Measurements from ENCODE around the gene C8G. TPM values are rescaled to one million over a fixed set of nuclear protein-coding genes. Genes with fewer than 3 reads are reported as not detected.

The C8G gene
- polyA plus RNA-seq, 1 donor: 0.90 TPM

DNA sequence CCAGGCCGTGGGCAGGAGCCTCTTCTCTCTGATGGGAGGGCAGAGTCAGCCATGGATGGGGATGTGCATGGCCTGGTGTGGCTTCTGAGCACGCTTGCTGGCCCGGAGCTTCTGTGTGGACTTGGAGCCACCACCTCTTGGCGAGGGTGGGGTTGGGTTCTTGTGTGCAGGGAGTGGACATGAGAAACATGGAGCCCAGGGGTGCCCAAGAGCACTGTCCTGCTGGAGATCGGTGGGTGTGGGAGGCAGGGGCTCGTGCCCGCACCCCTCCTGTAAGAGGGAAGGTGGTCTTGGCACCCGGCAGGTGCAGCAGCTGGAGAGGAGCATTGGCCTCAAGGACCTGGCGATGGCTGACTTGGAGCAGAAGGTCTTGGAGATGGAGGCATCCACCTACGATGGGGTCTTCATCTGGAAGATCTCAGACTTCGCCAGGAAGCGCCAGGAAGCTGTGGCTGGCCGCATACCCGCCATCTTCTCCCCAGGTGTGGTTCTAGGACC, 24.3 kb upstream of the C8G start:
- DNase-seq: no peak

DNA sequence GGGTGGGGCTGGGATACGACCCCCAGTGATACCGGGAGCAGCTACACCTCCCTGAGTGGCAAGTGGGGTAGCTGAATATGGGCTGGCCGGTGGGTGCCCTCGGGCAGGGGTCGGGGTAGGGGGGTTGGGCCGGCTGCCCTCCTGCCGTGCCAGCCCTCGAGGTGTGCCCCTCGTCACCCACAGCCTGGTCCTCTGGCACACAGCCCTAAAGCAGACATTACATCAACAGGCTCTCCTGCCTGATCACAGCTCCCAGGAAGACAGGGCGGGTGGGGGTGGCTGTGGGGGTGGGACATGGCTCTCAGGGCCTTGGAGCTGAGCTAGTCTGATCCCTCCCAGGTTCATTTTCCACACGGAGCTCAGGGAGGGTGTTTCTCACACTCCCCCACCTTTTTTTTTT, 23.7 kb upstream of the C8G start:
- DNase-seq: no peak

DNA sequence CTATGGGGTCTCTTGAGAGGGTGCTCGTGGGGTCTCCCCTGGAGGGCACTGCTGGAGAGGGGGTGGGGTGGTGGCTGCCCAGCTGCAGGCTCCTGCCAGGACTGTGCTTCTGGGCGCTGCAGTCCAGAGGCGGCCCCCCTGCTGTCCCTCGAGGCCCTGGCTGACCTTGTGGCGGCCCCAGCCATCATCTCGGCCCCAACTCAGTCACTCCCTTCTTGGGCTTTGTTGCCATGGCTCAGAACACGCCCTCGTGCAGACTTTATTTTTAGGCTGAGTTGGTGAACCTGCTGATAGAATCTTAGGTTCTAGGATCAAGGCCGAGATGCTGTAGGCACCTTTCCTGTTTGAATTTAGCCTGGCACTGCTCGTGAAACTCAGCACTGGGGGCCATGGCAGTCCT, 23.3 kb upstream of the C8G start:
- DNase-seq: no peak

DNA sequence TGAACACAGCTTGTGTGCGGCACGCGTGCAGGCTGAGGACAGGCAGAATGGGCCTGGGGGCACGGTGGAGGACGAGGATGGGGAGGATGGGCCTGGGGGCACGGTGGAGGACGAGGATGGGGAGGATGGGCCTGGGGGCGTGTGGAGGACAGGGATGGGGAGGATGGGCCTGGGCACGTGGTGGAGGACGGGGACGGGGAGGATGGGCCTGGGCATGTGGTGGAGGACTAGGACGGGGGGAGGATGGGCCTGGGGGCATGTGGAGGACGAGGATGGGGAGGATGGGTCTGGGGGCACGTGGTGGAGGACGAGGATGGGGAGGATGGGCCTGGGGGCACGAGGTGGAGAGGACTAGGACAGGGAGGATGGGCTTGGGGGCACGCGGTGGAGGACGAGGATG, 22.5 kb upstream of the C8G start:
- no peak for DNase-seq

DNA sequence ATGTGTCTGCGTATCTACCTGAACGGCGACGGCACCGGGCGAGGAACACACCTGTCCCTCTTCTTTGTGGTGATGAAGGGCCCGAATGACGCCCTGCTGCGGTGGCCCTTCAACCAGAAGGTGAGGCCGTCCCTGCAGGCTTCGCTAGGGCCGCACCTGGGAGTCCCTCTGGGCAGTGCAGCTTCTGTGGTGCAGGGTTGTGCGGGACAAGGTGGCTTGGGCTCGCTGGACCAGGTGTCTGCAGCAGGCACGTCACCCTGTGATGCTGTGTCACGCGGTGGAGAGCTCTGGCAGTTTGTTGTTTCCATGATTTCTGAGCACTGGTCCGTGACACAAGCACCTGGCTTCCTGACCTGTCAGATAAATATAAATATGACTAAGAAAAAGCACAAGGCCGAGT, 21.2 kb upstream of the C8G start:
- no peak for DNase-seq

DNA sequence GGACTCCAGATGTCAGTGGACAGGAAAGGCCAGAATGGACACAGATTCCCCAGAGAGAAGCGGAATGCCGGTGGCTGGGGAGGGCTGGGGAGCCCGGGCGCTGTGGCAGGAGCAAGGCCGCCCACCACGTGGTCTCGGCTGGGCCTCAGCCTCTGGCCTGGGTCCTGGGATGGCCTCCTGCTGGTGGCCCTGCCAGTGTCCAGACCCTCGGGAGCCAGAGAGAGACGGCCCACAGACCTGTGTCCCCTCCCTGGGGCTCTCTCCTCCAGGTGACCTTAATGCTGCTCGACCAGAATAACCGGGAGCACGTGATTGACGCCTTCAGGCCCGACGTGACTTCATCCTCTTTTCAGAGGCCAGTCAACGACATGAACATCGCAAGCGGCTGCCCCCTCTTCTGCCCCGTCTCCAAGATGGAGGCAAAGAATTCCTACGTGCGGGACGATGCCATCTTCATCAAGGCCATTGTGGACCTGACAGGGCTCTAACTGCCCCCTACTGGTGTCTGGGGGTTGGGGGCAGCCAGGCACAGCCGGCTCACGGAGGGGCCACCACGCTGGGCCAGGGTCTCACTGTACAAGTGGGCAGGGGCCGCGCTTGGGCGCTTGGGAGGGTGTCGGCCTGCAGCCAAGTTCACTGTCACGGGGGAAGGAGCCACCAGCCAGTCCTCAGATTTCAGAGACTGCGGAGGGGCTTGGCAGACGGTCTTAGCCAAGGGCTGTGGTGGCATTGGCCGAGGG, 19.5 kb upstream of the C8G start:
- DNase-seq: no peak

DNA sequence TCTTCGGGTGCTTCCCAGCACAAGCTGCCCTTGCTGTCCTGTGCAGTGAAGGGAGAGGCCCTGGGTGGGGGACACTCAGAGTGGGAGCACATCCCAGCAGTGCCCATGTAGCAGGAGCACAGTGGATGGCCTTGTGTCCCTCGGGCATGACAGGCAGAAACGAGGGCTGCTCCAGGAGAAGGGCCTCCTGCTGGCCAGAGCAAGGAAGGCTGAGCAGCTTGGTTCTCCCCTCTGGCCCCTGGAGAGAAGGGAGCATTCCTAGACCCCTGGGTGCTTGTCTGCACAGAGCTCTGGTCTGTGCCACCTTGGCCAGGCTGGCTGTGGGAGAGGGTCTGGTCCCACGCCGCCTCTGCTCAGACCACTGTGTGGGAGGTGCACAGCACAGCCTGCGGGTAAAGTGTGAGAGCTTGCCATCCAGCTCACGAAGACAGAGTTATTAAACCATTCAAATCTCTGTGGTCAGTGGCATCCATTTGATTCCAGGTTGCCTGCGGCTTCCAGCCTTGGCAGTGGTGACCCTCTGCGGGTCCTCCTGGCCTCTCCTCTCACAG, 18.8 kb upstream of the C8G start:
- no peak for DNase-seq

DNA sequence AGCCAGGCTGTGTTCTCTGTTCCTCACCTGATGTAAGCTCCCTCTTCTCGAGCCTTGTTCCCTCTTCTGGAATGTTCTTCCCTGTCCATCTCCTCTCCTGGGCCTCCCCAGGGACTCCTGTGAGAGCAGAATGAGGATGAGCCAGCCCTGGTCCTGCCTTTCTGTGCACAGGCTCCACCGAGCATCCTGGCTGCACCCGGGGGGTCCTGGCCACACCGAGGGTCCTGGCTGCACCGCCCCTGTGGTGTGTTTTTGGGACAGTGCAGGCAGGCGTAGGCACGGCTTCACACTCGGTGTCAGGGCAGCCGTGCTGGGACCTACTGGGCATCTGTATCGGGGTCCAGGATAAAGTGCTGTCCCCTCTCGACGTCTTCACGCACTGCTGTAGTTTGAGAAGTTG, 18.3 kb upstream of the C8G start:
- DNase-seq: no peak

DNA sequence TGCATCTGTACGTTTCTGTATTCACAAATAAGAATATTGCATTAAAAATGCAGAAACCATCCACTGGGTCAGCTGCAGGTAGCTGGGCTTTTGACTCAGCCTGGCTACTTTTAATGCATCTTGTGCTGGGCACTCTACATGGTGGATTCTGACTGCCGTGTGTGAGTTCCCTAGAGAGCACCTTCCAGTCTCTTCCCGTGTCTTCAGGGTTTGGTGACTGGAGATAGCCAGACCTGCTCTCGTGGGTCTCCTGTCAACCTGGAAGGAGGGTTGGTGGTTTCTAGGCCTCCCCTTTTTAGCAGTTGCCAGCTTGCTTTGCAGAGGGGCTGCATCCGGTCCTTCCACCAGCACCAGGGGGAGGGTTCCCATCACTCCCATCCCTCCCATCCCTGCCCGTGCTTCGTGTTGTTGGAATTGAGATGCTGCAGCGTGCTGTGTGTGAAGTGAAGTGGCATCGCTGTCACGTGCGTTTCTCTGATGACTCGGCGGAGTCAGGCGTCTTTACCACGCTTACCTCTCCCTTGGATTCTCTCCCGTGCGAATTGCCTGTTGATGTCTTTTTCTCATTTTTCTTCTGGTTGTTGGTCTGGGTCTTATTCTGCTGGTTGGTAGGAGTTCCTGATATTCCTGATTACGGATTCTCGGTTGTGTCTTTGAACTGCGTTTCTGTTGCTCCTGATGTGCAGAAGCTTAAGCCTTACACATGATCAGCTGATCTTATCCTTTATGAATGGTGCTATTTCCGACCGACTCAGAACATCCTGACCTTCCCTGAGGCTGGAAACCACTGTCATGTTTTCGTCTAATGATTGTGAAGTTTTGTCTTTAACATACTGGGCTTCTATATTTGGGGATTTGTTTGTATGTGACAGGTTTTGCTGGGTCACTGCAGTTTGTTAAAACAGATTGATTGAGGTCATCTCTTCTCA, 17.4 kb upstream of the C8G start:
- no peak for DNase-seq

DNA sequence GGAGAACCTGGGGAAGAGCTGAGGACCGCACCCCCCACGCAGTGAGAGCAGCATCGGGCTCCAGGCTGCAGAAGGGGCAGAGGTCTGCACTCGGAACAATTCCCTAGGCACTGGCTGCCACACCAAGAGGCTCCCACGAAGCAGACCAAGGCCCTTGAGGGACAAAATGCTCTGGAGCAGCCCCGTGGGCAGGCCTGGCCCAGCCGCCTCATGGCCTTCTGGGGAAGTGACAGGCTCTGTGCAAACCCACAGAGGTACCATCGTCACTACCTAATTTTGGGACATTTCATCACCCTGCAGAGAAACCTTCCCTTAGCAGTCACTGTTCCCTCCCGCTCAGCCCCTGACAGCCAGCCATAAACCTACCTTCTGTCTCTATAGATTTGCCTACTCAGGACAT, 16.5 kb upstream of the C8G start:
- DNase-seq: no peak

DNA sequence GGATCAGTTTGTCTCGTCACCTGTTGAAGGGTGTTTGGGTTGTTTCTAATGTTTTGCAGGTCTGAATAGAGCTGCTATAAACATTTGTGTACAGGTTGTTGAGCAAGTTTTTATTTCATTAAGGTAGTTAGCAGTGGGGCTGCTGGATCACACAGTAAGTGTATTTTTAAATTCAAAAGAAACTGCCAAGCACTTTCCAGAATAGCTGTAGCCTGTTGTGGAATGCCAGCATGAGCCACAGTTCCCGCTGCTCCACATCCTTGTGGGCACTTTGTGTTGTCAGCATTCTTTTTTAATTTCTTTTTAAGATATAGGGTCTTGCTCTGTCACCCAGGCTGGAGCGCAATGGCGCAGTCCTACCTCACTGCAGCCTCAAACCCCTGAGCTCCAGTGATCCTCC, 15.0 kb upstream of the C8G start:
- no peak for DNase-seq

DNA sequence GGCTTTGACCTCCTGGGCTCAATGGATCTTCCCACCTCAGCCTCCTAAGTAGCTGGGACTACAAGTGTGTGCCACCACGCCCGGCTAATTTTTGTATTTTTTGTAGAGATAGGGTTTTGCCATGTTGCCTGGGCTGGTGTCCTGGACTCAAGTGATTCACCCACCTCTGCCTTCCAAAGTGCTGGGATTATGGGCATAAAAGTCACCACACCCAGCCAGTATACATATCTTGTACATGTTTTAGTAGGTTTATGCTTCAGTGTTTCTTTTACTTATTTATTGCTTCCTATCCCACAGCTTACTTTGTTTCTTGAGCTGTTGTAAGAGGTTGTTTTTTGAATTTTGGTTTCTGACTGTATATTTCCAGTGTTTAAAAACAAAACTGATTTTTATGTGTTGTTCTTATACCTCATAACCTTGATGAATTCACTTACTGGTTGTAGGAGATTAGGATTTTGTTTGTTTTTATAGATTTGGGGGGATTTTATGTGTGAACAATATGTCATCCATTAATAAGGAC, 13.4 kb upstream of the C8G start:
- DNase-seq: no peak

DNA sequence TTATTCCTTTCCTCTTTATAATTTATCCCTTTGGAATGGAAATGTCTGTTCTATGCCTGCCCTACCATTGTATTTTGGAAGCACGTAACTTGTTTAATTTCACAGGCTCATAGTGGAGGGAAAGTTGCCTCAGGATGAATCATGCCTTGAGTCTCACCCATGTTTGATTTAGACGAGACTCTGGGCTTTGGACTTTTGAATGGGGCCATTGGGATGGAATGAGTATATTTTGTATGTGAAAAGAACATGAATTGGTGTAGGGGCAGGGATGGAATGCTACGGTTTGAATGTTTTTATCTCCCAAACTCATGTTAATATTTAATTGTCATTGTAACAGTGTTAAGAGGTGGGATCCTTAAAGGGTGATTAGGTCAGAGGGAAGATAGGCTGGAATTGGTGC, 10.8 kb upstream of the C8G start:
- no peak for DNase-seq

DNA sequence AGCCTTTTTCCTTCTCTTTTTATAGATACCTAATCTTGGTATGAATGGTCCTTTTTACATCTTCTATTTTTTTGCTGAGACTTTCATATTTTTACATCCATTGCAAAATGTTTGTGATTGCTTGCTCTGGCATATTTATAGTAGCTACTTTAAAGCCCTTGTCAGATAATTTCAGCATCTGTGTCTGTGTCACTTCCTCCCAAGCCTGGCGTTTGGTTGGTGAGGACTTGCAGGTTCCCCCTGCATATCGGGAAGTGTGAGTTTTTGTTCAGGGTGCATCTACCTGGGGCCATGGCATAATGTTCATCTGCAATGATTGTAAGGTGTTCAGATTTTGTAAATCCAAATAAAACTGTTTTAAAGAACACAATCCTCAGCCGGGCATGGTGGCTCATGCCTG, 9.4 kb upstream of the C8G start:
- no peak for DNase-seq

DNA sequence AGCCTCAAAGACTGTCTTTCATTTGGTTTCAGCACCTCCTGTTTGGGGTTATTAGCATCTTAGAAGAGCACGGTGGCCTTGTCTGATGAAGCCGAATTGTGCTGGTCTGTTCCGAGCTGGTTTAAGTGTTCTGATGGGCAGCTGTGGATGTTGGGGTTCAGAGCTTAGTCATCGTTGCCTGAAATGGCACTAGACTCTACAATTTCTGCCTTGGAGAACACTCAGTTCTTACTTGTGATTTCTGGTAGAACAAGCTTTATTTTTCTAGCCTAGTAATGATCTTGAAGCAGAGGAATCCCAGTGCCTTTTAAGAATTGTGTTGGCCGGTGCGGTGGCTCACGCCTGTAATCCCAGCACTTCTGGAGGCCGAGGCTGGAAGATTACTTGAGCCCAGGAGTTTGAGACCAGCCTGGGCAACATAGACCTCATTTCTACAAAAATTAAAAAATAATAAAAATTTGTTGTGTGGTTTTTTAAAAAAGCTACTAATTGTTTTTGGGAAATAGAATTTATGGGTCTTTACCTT, 8.3 kb upstream of the C8G start:
- DNase-seq: no peak

DNA sequence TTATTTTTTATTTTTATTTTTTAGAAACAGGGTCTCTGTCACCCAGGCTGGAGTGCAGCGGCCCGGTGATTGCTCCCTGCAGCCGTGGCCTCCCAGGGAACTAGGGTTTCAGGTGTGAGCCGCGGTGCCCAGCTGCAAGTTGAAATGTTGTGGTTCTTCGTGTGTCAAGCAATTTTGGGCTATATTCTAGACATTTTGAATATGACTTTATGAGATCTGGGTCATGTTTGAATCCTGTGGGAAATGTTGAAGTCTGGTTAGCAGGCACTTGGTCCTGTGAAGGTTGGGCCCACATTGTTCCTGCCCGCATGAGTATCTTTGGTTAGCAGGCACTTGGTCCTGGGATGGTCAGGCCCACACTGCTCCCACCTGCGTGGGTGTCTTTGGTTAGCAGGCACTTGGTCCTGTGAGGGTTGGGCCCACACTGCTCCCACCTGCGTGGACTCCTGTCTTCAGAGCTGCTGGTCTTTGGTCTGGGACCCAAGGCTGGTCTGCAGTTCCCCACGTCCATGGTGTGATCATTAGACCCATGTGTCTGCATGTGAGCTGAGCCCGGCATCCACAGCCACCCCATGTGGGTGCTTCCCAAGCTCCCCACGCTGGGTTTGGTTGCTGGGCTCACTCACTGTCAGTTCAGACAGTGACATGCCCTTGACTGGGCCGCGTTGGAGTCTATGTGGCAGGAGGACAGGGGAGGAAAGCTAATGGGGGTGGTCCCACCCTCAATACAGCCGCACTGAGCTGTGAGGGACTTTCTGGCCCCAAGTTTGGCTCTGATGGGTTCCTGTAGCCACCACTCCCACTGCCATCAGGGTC, 7.6 kb upstream of the C8G start:
- DNase-seq: no peak

DNA sequence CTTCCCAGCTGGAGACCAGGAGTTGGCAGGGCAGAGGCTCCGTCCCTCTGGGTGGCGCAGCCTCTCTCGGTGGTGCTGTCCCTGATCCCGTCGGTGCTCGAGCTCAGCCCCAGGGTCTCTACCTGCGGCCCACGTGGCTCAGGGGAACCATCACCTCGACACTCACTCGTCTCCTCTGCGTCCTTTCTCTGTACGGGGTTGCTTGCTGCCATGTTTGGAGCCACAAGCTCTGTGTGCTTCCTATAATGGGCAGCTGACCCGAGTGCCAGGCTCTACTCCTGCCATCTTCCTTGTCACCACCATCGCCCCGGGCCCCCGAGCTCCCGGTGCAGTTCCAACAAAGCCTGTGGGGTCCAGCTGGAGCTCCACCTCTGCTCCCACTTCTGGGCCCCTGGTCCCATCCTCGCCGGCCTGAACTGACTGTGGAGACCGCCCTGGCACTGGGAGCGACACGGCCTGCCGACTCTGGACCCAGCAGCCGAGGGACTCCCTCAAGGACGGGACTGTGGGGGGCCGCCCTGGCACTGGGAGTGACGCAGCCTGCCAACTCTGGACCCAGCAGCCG, 5.5 kb upstream of the C8G start:
- DNase-seq: no peak

DNA sequence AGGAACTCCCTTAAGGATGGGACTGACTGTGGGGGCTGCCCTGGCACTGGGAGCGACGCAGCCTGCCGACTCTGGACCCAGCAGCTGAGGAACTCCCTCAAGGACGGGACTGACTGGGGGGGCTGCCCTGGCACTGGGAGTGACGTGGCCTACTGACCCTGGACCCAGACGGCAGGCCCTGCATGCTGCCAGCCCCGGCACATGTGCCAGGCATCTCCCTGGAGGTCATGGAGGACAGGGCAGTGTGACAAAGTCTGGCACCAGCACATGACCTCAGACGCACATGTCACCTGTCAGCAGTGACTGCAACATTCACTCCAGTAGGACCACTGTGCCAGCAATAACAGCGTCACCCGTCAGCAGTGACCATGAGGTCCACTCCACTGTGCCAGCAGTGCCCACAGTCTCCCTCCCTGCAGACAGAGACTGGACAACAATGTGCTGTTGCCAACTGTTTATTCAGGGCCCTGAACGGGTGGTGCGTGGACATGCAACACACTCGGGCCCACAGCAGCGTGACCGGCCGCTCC, 5.0 kb upstream of the C8G start:
- no peak for DNase-seq

DNA sequence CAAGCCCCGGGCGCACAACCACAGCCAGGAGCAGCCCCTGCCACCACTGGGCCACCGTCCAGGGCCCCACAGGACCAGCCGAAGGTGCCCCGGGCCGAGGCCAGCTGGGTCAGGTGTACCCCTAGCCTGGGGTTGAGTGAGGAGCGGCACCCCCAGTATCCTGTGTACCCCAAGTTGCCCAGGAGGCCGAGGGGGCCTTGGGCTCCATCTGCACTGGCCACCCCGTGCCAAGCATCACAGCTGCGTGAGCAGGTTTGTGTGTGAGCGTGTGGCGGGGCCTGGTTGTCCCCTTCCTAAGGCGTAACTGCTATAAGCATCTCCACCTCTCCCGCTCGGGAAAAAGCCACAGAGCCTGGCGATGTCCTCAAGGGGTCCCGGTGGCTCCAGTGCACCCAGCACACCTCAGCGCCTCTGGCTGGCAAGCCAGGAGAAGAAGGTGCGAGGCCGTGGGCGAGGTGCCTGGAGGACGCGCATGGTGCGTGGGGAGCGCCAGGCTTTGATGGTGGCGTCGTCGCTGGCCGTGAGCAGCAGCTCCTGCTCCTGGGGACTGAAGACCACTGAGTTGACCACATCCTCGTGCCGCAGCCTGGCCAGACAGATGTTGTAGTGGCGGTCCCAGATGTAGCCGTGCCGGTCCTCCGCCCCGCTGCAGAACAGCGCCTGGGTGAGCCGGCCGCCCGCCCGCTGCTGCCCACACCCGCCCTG, 4.4 kb upstream of the C8G start:
- DNase-seq: no peak

DNA sequence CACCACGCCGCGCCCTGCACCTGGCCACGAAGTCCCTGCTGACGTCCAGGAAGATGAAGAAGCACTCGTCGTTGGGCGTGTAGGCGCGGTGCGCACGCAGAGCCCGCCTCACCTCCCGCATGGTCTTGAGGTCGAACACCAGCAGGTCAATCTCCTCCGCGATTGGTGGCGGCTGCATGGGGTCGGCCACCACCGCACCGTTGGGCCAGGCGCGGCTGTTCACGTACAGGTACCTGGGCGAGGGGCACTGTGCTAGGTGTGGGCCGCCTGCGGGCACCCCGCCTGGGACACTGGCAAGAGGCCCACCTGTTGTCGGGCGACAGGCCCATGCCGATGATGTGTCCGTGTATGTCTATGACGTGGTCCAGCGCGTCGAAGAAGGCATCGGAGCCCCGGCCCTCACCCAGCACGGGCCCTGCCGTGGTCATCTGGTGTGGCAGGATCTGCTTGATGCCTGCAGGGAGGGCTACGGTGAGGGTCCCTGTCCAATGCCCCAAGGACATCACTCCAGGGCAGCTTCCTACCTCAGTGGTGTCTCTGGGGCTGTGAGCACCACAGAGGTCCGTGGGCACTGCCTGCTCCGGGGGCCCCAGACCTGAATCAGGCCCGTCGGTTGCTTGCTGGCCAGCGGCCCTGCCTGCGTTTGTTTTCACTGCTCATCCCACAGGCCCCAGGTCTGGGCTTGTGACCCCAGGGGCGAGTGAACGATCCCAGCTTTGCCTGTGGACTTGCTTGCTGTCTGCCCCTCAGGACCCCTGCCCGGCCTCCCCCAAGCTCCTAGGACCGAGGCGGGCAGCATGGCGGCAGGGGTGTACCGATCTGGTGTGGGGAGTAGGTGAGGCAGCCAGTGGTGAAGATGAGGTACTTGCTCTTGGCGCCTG, 3.6 kb upstream of the C8G start:
- DNase-seq: no peak
